GM18526 (cell line): ENCODE measurements around the gene HAGH.

Experiments used
- POLR2A ChIP-seq: IDR thresholded peaks from 3 replicates; pipeline ENCODE4 v1.6.1; 2011; ENCODE audit not compliant: insufficient read length; ENCODE audit errors: extremely low read depth

Gene HAGH

DNA sequence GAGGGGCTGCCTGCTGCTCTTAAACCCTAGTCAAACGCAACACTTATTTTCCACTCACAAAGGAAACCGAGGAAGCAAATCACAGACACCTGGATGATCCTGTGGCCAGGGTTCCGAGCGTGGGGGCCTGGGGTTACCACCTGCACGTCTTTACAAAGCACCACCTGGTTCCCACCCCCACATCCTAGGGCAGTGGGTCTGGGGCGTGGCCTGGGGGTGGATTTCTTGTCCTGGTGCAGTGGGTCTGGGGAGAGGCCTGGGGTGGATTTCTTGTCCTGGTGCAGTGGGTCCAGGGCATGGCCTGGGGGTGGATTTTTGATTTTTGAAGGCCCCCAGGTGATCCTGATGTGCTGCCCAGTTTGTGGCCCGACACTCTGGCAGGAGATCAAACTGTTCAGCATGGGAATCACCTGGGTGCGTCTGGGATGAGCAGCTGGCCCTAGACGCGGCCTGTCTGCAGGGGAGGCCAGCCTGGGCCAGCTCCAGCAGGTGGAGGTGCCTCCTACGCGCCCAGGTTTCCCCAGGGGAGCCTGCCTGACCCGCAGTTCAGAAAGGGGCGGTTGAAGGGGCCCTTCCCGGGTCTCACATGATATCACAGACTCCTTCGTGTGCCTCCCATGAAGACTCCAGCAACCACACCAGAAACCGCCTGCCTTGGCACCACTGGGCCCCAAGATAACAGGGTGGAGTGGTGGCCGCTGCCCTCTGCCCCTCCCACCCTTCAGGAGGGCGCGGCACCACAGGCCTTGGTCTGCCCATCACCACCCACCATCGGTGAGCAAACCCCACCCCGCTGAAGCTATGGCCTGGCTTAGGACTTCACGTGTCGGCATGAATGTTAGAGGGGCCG is 6.3 kb downstream of the HAGH start:
- no peak for TF ChIP-seq POLR2A

DNA sequence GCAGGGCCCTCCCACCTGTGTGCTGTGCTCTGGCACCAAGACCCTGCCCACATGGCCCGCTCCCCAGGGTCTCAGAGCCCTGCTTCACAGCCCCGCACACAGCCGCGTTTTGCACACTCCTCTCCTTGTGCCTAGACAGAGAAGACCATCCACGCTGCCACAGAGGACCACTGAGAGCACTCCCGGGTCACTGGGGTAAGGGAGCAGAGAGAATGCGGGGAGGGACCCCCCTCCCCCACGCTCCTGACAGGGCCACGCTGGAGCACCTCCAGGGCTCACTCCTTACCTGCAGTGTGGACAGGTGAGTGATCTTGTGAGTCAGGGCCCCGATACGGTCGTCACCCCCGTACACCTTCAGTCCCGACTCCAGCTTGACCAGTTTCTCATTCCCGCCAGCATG is 7.0 kb downstream of the HAGH start:
- no peak for TF ChIP-seq POLR2A

DNA sequence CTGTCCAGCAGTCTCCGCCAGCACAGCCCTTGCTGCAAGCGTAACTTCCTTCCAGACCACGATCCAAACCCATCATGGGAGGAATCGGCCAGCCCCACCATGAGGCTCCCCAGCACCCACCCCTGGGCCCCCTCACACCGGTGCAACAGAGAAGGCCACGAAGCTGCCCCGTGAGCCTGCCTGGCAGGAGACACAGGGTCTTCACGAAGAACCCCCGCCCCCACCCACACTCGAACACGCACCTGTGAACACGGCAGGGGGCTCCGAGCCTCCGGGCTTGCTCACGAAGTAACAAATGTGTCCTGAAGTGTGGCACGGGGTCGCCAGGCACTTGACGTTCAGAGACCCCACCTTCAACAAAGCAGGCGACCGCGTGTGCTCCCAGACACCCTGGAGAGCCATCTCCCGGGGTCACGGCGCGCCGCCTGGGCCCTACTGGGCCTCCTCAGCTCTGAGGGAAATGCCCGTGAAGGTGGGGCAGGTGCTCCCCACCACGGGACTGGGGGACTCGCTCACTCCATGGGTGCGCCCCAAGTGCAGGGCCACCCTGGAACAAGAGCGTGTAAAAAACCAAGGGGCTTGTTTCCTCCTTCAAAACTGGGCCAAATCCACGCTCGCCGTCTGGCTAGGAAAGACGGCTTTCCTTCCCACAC is 7.6 kb downstream of the HAGH start:
- TF ChIP-seq POLR2A: no peak

DNA sequence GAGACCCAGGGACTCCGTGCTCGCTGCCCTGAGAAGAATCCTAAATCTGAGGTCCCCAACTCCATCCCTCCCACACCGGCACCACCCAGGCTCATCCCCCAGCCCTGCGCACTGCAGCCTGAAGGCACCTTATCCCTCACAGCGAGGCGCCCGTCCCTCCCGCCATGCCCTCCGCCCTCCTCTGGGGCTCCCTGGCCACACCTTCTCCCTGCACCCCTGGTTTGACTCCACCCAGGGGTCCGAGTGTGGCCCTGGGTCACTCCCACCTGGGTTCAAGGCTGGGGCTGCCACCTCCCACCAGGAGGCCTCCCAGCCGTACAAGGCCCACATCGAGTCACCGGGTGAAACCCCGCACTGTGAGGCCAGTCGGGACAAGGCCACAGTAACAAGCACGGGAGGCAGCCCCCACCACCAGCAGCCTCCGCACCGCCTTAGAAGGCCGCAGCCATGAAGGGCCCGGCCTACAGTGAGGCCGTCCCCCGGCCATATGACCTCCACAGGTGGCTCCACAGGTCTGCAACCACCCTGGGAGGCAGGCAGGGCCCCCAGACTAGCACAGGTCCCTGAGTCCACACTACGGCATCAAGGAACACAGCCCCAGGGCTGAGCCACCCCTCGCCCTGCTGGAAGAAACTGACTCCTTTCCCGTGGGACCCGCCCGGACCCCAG is 8.3 kb downstream of the HAGH start:
- no peak for TF ChIP-seq POLR2A

DNA sequence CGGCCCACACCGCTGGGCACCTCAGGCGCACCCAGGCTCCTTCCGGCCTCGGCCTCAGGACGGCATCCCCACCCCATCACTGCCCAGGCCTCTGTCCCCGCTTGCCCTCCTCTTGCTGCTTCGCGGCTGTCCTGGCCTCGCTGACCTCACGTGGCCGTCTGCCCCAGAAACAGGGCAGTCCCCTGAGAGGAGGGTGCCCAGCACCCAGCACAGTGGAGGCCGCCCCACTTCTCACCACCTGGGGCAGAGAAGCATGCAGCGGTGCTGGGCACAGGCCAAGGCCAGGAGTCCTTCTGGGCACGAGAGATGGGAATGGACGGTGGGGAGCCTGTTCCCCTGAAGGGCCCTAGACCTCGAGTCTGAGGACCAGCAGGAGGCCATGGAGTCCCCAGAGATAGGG is 8.9 kb downstream of the HAGH start:
- no peak for TF ChIP-seq POLR2A

DNA sequence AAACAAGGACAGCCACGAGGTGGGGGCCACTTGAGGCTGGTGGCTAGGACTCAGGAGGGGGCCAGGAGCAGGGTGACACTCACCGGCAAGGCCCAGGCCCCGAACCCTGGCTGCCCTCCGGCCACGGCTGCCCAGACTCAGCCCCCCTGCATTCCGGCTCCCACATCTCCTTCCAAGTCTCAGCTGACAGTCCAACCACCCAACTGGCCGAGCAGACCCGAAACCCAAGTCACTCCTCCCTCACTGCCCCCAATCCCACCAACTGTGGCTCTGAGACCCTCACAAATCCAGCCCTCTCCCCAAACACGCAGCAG is 9.4 kb downstream of the HAGH start:
- TF ChIP-seq POLR2A: no peak

DNA sequence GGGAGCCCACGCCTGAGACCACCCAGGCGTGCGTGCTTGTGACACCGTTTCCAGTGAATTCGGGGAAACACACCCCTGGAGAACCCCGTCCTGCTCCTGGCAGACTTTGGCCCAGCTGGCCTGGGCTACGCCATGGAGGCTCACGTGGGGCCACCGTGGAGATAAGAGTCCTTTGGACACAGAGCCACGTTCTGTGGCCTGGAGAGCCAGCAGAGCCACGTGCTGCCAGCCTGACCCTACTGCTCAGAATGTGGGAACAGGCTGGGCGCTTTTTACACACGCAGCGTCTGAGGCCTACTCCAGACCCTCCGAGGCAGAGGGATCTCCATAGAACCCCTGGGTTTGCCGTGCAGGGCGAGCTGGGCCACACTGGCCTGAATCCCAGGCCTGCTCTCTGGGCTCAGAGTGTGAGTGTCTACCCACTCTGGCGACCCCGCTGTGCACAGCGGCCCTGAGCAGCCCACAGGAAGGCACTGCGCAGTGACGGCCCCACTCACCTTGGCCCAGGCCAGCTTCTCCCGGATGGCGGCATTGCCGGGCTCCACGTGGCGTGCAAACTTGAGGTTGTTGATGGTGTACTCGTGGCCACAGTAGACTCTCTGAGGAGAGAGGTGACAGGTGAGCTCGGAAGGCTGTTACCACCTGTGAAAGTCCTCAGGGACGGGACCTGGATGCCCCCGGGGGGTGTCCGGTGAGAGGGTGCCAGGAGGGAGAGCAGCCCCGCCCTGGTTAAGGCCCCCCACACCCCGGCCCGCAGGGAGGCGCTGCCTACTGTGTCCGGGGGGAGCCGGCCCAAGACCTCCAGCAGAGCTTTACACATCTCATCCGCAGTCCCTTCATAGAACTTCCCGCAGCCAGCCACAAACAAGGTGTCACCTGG is 10.0 kb downstream of the HAGH start:
- TF ChIP-seq POLR2A: no peak

DNA sequence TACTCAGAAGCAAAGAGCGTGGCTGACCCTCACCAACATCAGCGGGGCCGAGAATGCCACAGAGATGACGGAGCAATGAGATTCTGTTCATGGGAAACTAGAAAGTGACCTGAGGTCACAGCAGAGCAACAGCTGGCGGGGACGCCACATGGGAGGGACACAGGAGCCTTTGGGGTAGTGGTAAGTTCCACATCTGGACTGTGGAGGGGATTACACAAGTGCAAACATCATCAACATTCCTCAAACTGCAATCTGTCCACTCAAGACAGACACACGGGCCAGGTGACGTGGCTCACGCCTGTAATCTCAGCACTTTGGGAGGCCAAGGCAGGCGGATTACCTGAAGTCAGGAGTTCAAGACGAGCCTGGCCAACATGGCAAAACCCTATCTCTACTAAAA is 11.2 kb downstream of the HAGH start:
- TF ChIP-seq POLR2A: no peak

DNA sequence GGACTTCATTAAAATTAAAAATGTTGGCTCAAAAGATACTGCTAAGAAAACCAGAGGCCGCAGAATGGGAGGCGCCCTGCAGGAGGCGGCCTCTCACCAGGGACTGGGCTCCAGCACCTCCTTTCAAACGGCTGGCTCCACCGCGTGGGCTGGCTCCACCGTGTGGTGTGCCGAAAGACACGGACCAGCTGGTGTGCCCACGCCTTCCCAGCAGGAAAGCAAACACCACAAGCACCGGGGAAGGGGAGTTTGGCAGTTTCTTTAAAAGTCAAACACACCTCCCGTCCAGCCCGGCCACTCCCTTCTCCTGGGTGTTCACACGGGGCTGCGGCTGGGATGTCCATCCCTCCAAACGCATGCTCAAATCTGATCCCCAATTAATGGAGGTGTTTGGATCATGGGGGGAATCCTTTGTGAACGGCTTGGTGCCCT is 13.9 kb downstream of the HAGH start:
- TF ChIP-seq POLR2A: no peak

DNA sequence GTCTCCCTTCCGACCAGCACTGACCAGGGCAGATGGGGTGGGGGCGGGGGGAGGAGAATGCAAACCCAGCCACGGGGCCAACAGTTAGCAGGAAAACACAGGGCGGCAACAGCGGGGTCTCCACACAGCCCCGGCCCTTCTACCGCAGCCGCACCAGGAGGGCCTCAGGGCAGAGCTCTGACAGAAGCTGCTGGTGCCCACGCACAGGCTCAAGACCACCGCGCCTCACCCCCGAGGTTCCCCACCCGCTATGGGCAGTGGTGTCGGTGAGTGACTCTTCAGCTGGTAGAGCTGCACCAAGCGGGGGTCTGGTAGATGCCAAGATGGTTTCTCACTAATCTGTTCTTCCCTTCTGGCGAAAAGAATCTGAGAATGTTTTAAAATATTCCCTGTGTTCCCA is 16.1 kb downstream of the HAGH start:
- no peak for TF ChIP-seq POLR2A

DNA sequence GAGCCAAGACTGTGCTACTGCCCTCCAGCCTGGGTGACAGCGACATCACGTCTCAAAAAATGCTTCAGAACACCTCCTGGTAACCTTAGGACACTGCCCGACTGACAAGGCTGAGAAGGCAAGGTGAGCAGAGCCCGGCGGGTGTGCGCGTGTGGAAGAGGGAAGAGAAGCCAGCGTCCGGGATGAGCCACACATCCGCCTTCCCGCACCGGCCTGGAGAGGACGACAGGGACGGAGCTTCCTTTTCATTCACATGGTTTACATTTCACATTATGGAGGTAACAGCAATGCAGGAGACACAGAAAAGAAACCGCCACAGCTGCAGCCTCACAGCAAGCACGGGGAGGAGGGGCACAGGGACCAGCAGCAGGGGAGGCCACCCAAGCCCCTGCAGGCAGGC is 16.5 kb downstream of the HAGH start:
- no peak for TF ChIP-seq POLR2A

DNA sequence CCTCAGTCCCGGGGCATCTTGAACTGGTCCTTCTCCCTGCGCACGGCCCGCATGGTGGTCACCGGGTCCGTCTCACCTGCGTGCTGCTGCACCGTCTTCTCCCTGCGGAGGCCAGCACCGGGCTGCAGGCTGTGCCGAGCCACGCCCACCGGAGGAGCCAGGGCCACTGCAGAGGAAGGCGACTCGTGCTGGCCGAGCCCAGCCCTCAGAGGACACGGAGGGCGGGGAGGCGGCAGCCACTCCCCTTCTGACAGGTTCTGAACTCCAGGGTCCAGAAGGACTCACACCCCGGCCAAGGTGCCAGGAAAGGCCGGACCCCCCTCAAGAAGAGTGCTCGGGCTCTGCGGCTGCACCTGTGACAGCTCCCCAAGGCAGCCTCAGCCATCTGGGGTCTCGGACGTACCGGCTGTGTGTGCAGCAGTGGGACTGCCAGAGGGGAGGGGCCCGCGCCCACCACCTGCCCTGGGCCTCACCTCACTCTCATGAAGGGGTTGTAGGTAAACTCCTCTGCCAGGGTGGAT is 17.3 kb downstream of the HAGH start:
- TF ChIP-seq POLR2A: no peak

DNA sequence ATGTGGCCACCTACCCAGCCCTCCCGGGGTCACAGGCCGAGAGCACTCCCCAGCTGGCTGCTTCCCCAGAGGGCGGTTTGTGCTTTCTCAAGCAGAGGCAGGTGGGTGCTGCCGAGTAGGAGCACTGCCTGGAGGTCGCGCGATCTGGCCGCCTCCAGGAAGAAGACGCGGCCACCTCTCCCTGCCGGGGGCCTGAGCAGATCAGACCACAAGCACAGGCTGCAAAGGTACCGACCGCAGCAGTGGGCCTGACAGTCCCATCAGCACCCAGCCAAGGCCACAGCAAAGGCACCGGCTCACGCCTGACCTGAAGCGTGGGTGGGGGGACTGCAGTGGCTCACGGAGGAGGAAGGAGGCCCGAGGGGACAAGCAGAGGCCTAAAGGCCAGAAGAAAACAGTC is 17.9 kb downstream of the HAGH start:
- TF ChIP-seq POLR2A: no peak

DNA sequence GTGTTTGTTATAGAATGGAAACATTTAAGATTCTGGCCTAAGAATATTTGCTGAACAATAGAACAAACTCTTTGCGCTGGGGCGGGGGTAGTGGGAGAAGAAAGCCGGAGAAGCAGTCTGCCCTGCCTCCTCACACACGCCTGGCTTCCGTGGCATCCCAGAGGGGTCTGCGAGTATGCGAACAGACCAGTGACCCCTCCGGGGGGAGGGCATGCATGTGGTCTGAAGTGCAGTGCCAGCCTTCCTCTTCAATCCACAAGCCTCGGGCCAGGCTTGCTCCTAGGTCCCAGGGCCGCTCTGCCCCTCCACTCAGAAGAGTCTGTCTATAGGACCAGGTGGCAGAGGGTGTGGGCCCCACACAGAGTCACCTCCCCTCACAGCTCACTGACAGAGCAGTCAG is 19.0 kb downstream of the HAGH start:
- TF ChIP-seq POLR2A: no peak

DNA sequence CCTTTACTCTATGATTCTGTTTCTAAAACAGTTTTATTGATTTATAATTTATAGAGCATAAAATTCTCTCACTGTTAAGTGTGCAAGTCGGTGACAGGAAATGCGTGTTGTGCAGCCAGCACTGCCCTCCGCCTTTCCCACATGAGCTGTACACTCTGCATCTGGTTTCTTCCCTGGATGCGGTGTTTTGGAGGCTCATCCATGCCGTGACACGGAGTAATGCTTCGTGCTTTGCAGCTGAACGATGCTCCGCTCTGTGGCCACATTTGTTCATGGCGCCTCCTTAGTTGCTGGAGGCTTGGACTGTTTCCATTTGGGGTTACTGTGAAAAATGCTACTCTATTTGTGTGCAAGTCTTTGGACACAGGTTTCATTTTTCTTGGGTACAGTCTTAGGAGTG is 25.9 kb downstream of the HAGH start:
- TF ChIP-seq POLR2A: no peak
